ENCODE measurements around the gene SCYGR4.
"Not testable (repeated sequence)": the region's sequence is repeated elsewhere in the genome, so short reads cannot be mapped to it uniquely, and the experiment has no call there.

The SCYGR4 gene

GRCh38 chr2:227617316-227618230 lies at the start of gene SCYGR4:
TSS of gene SCYGR4 (plus strand) at chr2:227617498. CDS start at chr2:227617498, 0 bp downstream.
- DNase-seq = no peak

- DNase-seq = no peak
Observed at GRCh38 chr2:227568852-227569169, 48.5 kb upstream of the SCYGR4 start.

GRCh38 chr2:227570615-227571014 lies 46.7 kb upstream of the SCYGR4 start:
- no peak for DNase-seq

GRCh38 chr2:227576110-227576509 lies 41.2 kb upstream of the SCYGR4 start:
- no peak for DNase-seq

GRCh38 chr2:227576812-227577211 lies 40.5 kb upstream of the SCYGR4 start:
- DNase-seq = no peak

GRCh38 chr2:227577555-227577954 lies 39.7 kb upstream of the SCYGR4 start:
- no peak for DNase-seq

GRCh38 chr2:227578642-227579041 lies 38.7 kb upstream of the SCYGR4 start:
- DNase-seq = no peak

GRCh38 chr2:227579791-227580190 lies 37.5 kb upstream of the SCYGR4 start:
- DNase-seq = no peak

- no peak for DNase-seq
Observed at GRCh38 chr2:227582369-227582768, 34.9 kb upstream of the SCYGR4 start.

GRCh38 chr2:227592694-227593387 lies 24.5 kb upstream of the SCYGR4 start:
- no peak for DNase-seq

- DNase-seq = no peak
Observed at GRCh38 chr2:227595797-227596196, 21.5 kb upstream of the SCYGR4 start.

GRCh38 chr2:227597036-227597435 lies 20.3 kb upstream of the SCYGR4 start:
- no peak for DNase-seq

- no peak for DNase-seq
Observed at GRCh38 chr2:227597998-227598397, 19.3 kb upstream of the SCYGR4 start.

- not testable (repeated sequence) for DNase-seq
Observed at GRCh38 chr2:227598835-227599503, 18.3 kb upstream of the SCYGR4 start, which contains the start of gene SCYGR2. TSS of gene SCYGR2 (plus strand) at chr2:227598893. CDS start at chr2:227598893, 0 bp downstream.

GRCh38 chr2:227602358-227602757 lies 14.9 kb upstream of the SCYGR4 start:
- no peak for DNase-seq

GRCh38 chr2:227606476-227606875 lies 10.8 kb upstream of the SCYGR4 start:
- no peak for DNase-seq

- no peak for DNase-seq
Observed at GRCh38 chr2:227607941-227608340, 9.4 kb upstream of the SCYGR4 start.

GRCh38 chr2:227608561-227609338 lies 8.5 kb upstream of the SCYGR4 start:
- no peak for DNase-seq

- DNase-seq = no peak
Observed at GRCh38 chr2:227610123-227610522, 7.2 kb upstream of the SCYGR4 start.

GRCh38 chr2:227612546-227613271 lies 4.6 kb upstream of the SCYGR4 start:
- no peak for DNase-seq

- no peak for DNase-seq
Observed at GRCh38 chr2:227613272-227613660, 4.0 kb upstream of the SCYGR4 start.

- no peak for DNase-seq
Observed at GRCh38 chr2:227614246-227614645, 3.1 kb upstream of the SCYGR4 start.
